DOHH2 (cell line): ENCODE data around the gene PRKAR2A.

Experiments
- EZH2phosphoT487 ChIP-seq: fragments of 200-600 bp; sonication (generic); IDR thresholded peaks from 2 replicates; pipeline ENCODE4 v1.6.1; 2017; ENCODE audit warnings: borderline replicate concordance, mild to moderate bottlenecking, antibody characterized with exemption, low read length, moderate library complexity, mixed read lengths
- TF ChIP-seq, protein P1 (sequence below): fragments of 200-600 bp; sonication (generic); IDR thresholded peaks from one replicate; pipeline ENCODE4 v1.5.1; 2014; ENCODE audit warnings: antibody characterized with exemption, mild to moderate bottlenecking, low read depth, low read length; ENCODE audit not compliant: poor library complexity, severe bottlenecking

DNA sequence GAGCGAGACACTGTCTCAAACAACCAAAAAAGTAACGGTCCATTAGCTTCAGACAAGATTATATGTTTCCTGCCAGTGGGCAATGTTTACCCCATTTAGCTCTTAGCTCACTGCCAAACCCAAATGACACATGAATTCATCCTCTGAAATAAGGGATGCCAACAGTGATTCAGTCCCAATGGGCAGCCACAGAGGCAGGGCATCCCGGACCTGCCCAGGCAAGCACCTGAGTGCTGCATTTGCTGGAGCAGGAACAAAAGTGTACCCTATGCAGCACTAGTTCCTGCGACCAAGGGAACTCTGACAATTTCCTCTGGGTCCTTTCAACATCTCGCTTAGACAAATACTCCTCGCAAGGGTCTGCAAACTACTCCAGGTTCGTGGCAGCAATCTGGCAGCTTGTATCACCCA, 138.6 kb downstream of the PRKAR2A start:
- TF ChIP-seq, protein P1, sequence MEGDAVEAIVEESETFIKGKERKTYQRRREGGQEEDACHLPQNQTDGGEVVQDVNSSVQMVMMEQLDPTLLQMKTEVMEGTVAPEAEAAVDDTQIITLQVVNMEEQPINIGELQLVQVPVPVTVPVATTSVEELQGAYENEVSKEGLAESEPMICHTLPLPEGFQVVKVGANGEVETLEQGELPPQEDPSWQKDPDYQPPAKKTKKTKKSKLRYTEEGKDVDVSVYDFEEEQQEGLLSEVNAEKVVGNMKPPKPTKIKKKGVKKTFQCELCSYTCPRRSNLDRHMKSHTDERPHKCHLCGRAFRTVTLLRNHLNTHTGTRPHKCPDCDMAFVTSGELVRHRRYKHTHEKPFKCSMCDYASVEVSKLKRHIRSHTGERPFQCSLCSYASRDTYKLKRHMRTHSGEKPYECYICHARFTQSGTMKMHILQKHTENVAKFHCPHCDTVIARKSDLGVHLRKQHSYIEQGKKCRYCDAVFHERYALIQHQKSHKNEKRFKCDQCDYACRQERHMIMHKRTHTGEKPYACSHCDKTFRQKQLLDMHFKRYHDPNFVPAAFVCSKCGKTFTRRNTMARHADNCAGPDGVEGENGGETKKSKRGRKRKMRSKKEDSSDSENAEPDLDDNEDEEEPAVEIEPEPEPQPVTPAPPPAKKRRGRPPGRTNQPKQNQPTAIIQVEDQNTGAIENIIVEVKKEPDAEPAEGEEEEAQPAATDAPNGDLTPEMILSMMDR = no peak
- TF ChIP-seq EZH2phosphoT487 = no peak
